H1 (cell line): Measurements from ENCODE around the gene SMYD1. TPM values are rescaled to one million over a fixed set of nuclear protein-coding genes. Genes with fewer than 3 reads are reported as not detected.

Experiments
- CTCF ChIA-PET: fragments of 300-600 bp; sonication (Branson Sonifier 250); formaldehyde crosslinking; loops from one replicate; lab custom pipeline; 2021; ENCODE audit not compliant: partially characterized antibody; lab: Charles Lee
- POLR2A ChIA-PET: fragments of 300-600 bp; sonication (Branson Sonifier 250); formaldehyde crosslinking; loops from one replicate; lab custom pipeline; 2021; ENCODE audit warnings: inconsistent platforms; ENCODE audit not compliant: partially characterized antibody; lab: Charles Lee
- DNase-seq, 2 experiments: peaks; one replicate each; pipeline versions ENCODE4 v3.0.0 to v3.0.0-alpha.2; 2010 to 2022; ENCODE audit warnings: low spot score in 2 of 2, low read depth in 1 of 2, mixed read lengths in 1 of 2
- FAIRE-seq: peaks from 2 replicates; lab custom pipeline; 2011; peaks lifted over from hg19 to GRCh38; lab: Jason Lieb, UNC
- H2AFZ ChIP-seq: 2 replicates; pipeline ENCODE4 v1.8.1; 2012; ENCODE audit warnings: low read length, inconsistent platforms
- H2AK5ac ChIP-seq: 2 replicates; pipeline ENCODE4 v1.6.1; 2013; ENCODE audit warnings: low read depth, low read length
- H2BK120ac ChIP-seq: replicated peaks from 2 replicates; pipeline ENCODE3; 2013; ENCODE audit warnings: low read depth, low read length, inconsistent platforms
- H2BK12ac ChIP-seq: 2 replicates; pipeline ENCODE4 v1.6.1; 2013; ENCODE audit warnings: low read depth, low read length
- H2BK15ac ChIP-seq: 2 replicates; pipeline ENCODE4 v1.6.1; 2013; ENCODE audit warnings: low read length
- H2BK20ac ChIP-seq: 2 replicates; pipeline ENCODE4 v1.6.1; 2013; ENCODE audit warnings: low read length
- H2BK5ac ChIP-seq: 2 replicates; pipeline ENCODE4 v1.6.1; 2013; ENCODE audit warnings: low read depth, low read length
- H3K14ac ChIP-seq: 2 replicates; pipeline ENCODE4 v1.6.1; 2013; ENCODE audit warnings: inconsistent platforms; ENCODE audit not compliant: insufficient read length
- H3K18ac ChIP-seq: 2 replicates; pipeline ENCODE4 v1.6.1; 2013; ENCODE audit warnings: low read length; ENCODE audit errors: extremely low read depth
- H3K23ac ChIP-seq: 2 replicates; pipeline ENCODE4 v1.6.1; 2013; ENCODE audit warnings: inconsistent platforms; ENCODE audit not compliant: insufficient read length
- H3K23me2 ChIP-seq: 2 replicates; pipeline ENCODE4 v1.6.1; 2013; ENCODE audit warnings: low read depth, low read length
- H3K27ac ChIP-seq: 2 replicates; pipeline ENCODE4 v1.6.1; 2011; ENCODE audit warnings: low read depth, low read length, inconsistent platforms
- H3K27me3 ChIP-seq, 4 experiments: replicated peaks in 1 of 4; 1 replicate in 1 of 4; 2 replicates in 3 of 4; pipeline versions ENCODE4 v1.6.1 to v1.8.1; 2011 to 2013; ENCODE audit warnings: low read length in 3 of 4, mild to moderate bottlenecking in 3 of 4, inconsistent platforms in 2 of 4, mixed read lengths in 2 of 4, moderate library complexity in 1 of 4; ENCODE audit not compliant: control insufficient read depth in 3 of 4, insufficient read depth in 3 of 4; ENCODE audit errors: extremely low read depth in 1 of 4
- H3K36me3 ChIP-seq, 4 experiments: 2 replicates each; pipeline versions ENCODE4 v1.6.1 to v1.8.1; 2011 to 2013; ENCODE audit warnings: mild to moderate bottlenecking in 4 of 4, low read length in 3 of 4, moderate library complexity in 2 of 4, control low read depth in 1 of 4, inconsistent platforms in 1 of 4; ENCODE audit not compliant: insufficient read depth in 4 of 4, control insufficient read depth in 2 of 4
- H3K4ac ChIP-seq: replicated peaks from 2 replicates; pipeline ENCODE3; 2013; ENCODE audit warnings: low read length, low read depth, mixed read lengths, inconsistent platforms; ENCODE audit not compliant: insufficient read length
- H3K4me1 ChIP-seq, 4 experiments: replicated peaks in 1 of 4; 1 replicate in 1 of 4; 2 replicates in 3 of 4; pipeline versions ENCODE4 v1.6.1 to v1.8.1; 2011 to 2013; ENCODE audit warnings: low read length in 3 of 4, inconsistent platforms in 2 of 4, mixed read lengths in 1 of 4; ENCODE audit not compliant: insufficient read depth in 4 of 4, control insufficient read depth in 3 of 4
- H3K4me2 ChIP-seq, 2 experiments: 2 replicates each; pipeline versions ENCODE4 v1.6.1 to v1.8.1; 2011 to 2013; ENCODE audit warnings: low read depth in 2 of 2, low read length in 2 of 2, control low read depth in 1 of 2, inconsistent platforms in 1 of 2, mild to moderate bottlenecking in 1 of 2; ENCODE audit not compliant: insufficient read depth in 1 of 2
- H3K4me3 ChIP-seq, 4 experiments: fragments of 200-600, 300-600 bp in 1 of 4; sonication (generic), shearing (Covaris generic), sonication (Bioruptor Twin) in 1 of 4; 2 replicates each; pipeline versions ENCODE4 v1.5.1 to v1.8.1; 2011 to 2016; ENCODE audit warnings: low read length in 4 of 4, low read depth in 3 of 4, control low read depth in 2 of 4, inconsistent platforms in 2 of 4, mild to moderate bottlenecking in 2 of 4, mixed read lengths in 1 of 4, moderate library complexity in 1 of 4; ENCODE audit not compliant: insufficient read depth in 2 of 4; ENCODE audit errors: extremely low read depth in 1 of 4
- H3K56ac ChIP-seq: replicated peaks from 2 replicates; pipeline ENCODE3; 2013; ENCODE audit warnings: low read depth, mild to moderate bottlenecking, mixed read lengths, low read length, inconsistent platforms; ENCODE audit not compliant: insufficient read length
- H3K79me1 ChIP-seq: 2 replicates; pipeline ENCODE4 v1.6.1; 2013; ENCODE audit warnings: low read depth, low read length, control low read depth
- H3K79me2 ChIP-seq, 2 experiments: 2 replicates each; pipeline versions ENCODE4 v1.6.1 to v1.8.1; 2012 to 2013; ENCODE audit warnings: low read length in 2 of 2, mild to moderate bottlenecking in 2 of 2, inconsistent platforms in 1 of 2; ENCODE audit not compliant: insufficient read depth in 2 of 2, control insufficient read depth in 1 of 2
- H3K9ac ChIP-seq, 4 experiments: replicated peaks in 1 of 4; 1 replicate in 1 of 4; 2 replicates in 3 of 4; pipeline versions ENCODE4 v1.6.1 to v1.8.1; 2011 to 2013; ENCODE audit warnings: low read depth in 3 of 4, low read length in 3 of 4, control low read depth in 2 of 4, mild to moderate bottlenecking in 2 of 4, moderate library complexity in 2 of 4, inconsistent platforms in 1 of 4; ENCODE audit errors: extremely low read depth in 1 of 4
- H3K9me3 ChIP-seq, 2 experiments: 2 replicates each; pipeline versions ENCODE4 v1.6.1 to v1.8.1; 2012 to 2013; ENCODE audit warnings: mild to moderate bottlenecking in 2 of 2, moderate library complexity in 2 of 2, control low read depth in 1 of 2, inconsistent platforms in 1 of 2, low read depth in 1 of 2, low read length in 1 of 2, mixed read lengths in 1 of 2; ENCODE audit not compliant: insufficient read depth in 2 of 2
- H4K20me1 ChIP-seq, 2 experiments: replicated peaks in 1 of 2; 2 replicates each; pipeline versions ENCODE3 to v1.8.1; 2011 to 2013; ENCODE audit warnings: inconsistent platforms in 2 of 2, low read length in 2 of 2, mild to moderate bottlenecking in 1 of 2; ENCODE audit not compliant: insufficient read depth in 2 of 2, control insufficient read depth in 1 of 2
- H4K5ac ChIP-seq: 2 replicates; pipeline ENCODE4 v1.6.1; 2013; ENCODE audit warnings: low read length, low read depth, mixed read lengths, inconsistent platforms; ENCODE audit not compliant: insufficient read length
- H4K8ac ChIP-seq: 2 replicates; pipeline ENCODE4 v1.8.0; 2013; ENCODE audit warnings: mild to moderate bottlenecking, moderate library complexity, low read length, inconsistent platforms; ENCODE audit not compliant: insufficient read depth; ENCODE audit errors: extremely low read depth
- H4K91ac ChIP-seq: replicated peaks from 2 replicates; pipeline ENCODE3; 2013; ENCODE audit warnings: low read length, mixed read lengths, inconsistent platforms; ENCODE audit not compliant: insufficient read length
- BRCA1 ChIP-seq: IDR thresholded peaks from 2 replicates; pipeline ENCODE4 v1.6.1; 2012; ENCODE audit warnings: low read depth, low read length, improper control_type of control experiment
- CHD2 ChIP-seq: IDR thresholded peaks from 2 replicates; pipeline ENCODE4 v1.6.1; 2012; ENCODE audit warnings: low read length, improper control_type of control experiment
- FOSL1 ChIP-seq: IDR thresholded peaks from 2 replicates; pipeline ENCODE4 v1.6.1; 2011; ENCODE audit warnings: mild to moderate bottlenecking, low read depth, low read length, moderate library complexity; ENCODE audit not compliant: insufficient read depth
- HDAC2 ChIP-seq, 2 experiments: fragments of 300-600 bp in 1 of 2; sonication (generic) in 1 of 2; IDR thresholded peaks; 2 replicates each; pipeline ENCODE4 v1.6.1; 2011 to 2012; ENCODE audit warnings: low read depth in 2 of 2, low read length in 2 of 2, mild to moderate bottlenecking in 2 of 2, moderate library complexity in 2 of 2, borderline replicate concordance in 1 of 2, inconsistent platforms in 1 of 2
- JUND ChIP-seq: IDR thresholded peaks from 2 replicates; pipeline ENCODE4 v1.6.1; 2011; ENCODE audit warnings: mild to moderate bottlenecking, improper control_type of control experiment, low read length
- KDM4A ChIP-seq: IDR thresholded peaks from one replicate; pipeline ENCODE4 v1.7.1; 2012; ENCODE audit warnings: low read depth, mild to moderate bottlenecking, moderate library complexity, low read length, inconsistent platforms; ENCODE audit not compliant: severe bottlenecking
- RBBP5 ChIP-seq: IDR thresholded peaks from 2 replicates; pipeline ENCODE4 v1.7.1; 2012; ENCODE audit warnings: low read depth, mild to moderate bottlenecking, inconsistent platforms, low read length, moderate library complexity, borderline replicate concordance
- SAP30 ChIP-seq: fragments of 300-600 bp; sonication (generic); IDR thresholded peaks from 2 replicates; pipeline ENCODE4 v1.7.1; 2012; ENCODE audit warnings: low read length, moderate library complexity, mild to moderate bottlenecking, inconsistent platforms; ENCODE audit not compliant: insufficient read depth, insufficient replicate concordance
- SP1 ChIP-seq: IDR thresholded peaks from 2 replicates; pipeline ENCODE4 v1.6.1; 2011; ENCODE audit warnings: low read depth, low read length
- SRF ChIP-seq: IDR thresholded peaks from 2 replicates; pipeline ENCODE4 v1.6.1; 2011; ENCODE audit warnings: mild to moderate bottlenecking, low read depth, low read length, moderate library complexity
- TAF7 ChIP-seq: optimal IDR thresholded peaks from 2 replicates; pipeline ENCODE3; 2011; ENCODE audit warnings: low read depth, mild to moderate bottlenecking, inconsistent platforms, low read length, moderate library complexity, borderline replicate concordance
- polyA plus RNA-seq, 7 experiments: library from polyadenylated mRNA; depleted of rRNA in 3 of 7; stranded (reverse) in 5 of 7; unstranded in 2 of 7; fragments of >200 nt in 5 of 7; fragments of 200-250 nt in 2 of 7; gene quantifications; 1 replicate in 5 of 7; 2 replicates in 1 of 7; 4 replicates in 1 of 7; pipeline versions ENCODE4 v1.2.1 to v1.2.3, GENCODE V29; 2011 to 2013; ENCODE audit warnings: missing spikeins in 2 of 7, mixed read lengths in 2 of 7
- total RNA-seq: library from RNA; stranded (reverse); fragmentation: NEBNext Ultra II Directional; extraction: Animal tissue kit (Norgen Biotek cat#: 25700); gene quantifications from 2 replicates; pipeline ENCODE4 v1.2.1, GENCODE V29; 2021
- TF ChIP-seq, protein P1 (sequence below): IDR thresholded peaks from 2 replicates; pipeline ENCODE4 v1.6.1; 2012; ENCODE audit warnings: inconsistent platforms

The SMYD1 gene
- total and polyA plus RNA-seq, 2 of the 8 experiments (the other 6 are each of a cell fraction or from before 2014, with no cell fraction given): 0.06 TPM; not detected in 1

DNA sequence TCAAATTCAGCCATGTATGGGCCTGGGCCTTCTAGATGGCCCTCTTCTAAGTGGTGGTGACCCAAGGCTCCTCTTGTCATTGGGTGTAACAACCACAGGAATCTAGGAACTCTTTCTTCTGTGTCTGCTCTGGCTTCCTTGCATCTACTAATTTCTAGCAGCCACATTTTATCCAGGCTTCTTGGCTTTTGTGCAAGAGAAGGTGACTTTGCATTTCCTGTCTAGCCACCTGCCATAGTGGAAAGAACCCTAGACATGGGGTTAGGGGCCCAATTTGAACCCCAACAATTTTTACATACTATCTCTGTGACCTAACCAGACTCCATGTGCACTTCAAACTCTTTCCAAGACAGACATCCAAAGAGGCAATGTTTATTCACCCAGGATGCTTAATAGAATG lies 25.1 kb downstream of the SMYD1 start:
- peaks cover 0 to 9% (median 2%) of the 10 kb centered on the region in 4 experiments; a peak in 5 of 7 replicates for H3K4me1 ChIP-seq
- TF ChIP-seq SAP30 (no peak), HDAC2 (IDR thresholded peaks at IDR 0.05; ENCODE audit: borderline replicate concordance in 1 of 2, low read depth in 2 of 2, low read length in 2 of 2) (no peak), TAF7 (no peak), BRCA1 (no peak), JUND (no peak), SP1 (no peak), CHD2 (no peak), FOSL1 (no peak), SRF (no peak), KDM4A (no peak), RBBP5 (no peak)
- TF ChIP-seq, protein P1, sequence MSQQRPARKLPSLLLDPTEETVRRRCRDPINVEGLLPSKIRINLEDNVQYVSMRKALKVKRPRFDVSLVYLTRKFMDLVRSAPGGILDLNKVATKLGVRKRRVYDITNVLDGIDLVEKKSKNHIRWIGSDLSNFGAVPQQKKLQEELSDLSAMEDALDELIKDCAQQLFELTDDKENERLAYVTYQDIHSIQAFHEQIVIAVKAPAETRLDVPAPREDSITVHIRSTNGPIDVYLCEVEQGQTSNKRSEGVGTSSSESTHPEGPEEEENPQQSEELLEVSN: no peak

More for the DNA sequence above, 25.1 kb downstream of the SMYD1 start:
- no peak overlapping the region for H2BK15ac ChIP-seq
- no peaks in the 10 kb centered on the region for H3K9me3 ChIP-seq
- H2AK5ac ChIP-seq: no peak overlapping the region
- H3K56ac ChIP-seq: no peak overlapping the region
- no peaks in the 10 kb centered on the region for H3K23me2 ChIP-seq
- no peak overlapping the region for H2BK5ac ChIP-seq
- no peak overlapping the region for H3K23ac ChIP-seq
- POLR2A ChIA-PET: interaction anchor here (0.8 to 1.2 kb wide), 2 partner anchors 38 to 75 kb away, joined by 3 read pairs; no protein-coding TSS in a partner anchor
- H3K18ac ChIP-seq: no peak overlapping the region
- CTCF ChIA-PET: no interaction called here
- H3K14ac ChIP-seq: no peak overlapping the region
- no peak overlapping the region for H2BK12ac ChIP-seq
- H3K36me3 ChIP-seq: no peaks in the 10 kb centered on the region
- no peak for DNase-seq
- H3K4me3 ChIP-seq: no peak overlapping the region
- H3K79me1 ChIP-seq: no peaks in the 10 kb centered on the region
- H3K79me2 ChIP-seq: no peaks in the 10 kb centered on the region
- no peaks in the 10 kb centered on the region for H3K27me3 ChIP-seq
- no peak overlapping the region for H4K8ac ChIP-seq
- H2AFZ ChIP-seq: no peak overlapping the region
- no peak overlapping the region for H4K91ac ChIP-seq
- no peak overlapping the region for H3K4me2 ChIP-seq
- H2BK120ac ChIP-seq: no peak overlapping the region
- no peak for FAIRE-seq
- no peak overlapping the region for H3K27ac ChIP-seq
- no peak overlapping the region for H4K5ac ChIP-seq
- H2BK20ac ChIP-seq: no peak overlapping the region
- no peak overlapping the region for H3K4ac ChIP-seq
- H4K20me1 ChIP-seq: no peaks in the 10 kb centered on the region
- H3K9ac ChIP-seq: no peak overlapping the region
